Measurements from ENCODE around the gene KNSTRN.
A peak's percentile ranks its signal among the peaks of the same experiment; 100 is the strongest.

DNA sequence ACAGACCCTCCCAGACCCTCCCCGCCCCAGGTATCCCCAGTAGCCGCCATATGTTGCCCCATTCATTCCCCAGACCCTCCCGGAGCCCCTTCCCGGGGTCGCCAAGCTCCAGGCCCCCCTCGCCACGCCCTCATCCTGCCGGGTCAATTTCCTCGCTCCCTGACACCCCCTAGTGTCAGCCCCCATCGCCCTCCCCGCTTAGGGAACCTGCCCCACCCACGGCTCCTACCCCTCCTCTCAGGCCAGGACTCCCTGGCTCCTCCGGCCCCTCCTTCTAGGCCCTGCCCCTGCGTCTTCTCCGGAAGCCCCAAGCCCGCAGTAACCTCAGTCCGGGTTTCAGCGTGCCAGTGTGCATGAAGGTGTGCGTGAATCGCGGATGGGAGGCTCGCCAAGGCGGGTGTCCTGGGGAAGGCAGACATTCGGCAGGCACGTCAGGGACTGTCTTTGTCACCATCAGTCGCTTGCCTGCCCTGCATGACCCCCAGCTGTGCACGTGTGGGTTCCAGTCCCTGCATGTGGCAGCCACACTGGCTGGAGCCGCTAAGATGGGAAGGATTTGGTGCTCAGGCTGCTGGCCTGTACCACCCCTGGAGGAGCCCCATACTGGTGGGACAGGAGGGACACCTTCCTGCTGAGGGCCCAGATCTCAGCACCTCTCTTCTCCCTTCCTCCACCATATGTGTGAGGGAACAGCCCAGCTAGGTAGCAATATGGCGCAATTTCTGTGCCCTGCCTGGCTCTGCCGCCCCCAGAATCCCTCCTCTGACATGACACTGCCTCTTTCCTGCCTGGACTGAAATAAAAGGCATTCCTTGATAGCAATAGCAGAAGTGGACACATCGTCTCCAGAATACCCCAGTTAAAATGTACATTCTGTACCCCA is 23.8 kb upstream of the KNSTRN start:
- TF ChIP-seq GABPA (IDR thresholded peaks at IDR 0.05; ENCODE audit: borderline replicate concordance, insufficient read depth, low read length) = no peak
- TF ChIP-seq, protein P1, sequence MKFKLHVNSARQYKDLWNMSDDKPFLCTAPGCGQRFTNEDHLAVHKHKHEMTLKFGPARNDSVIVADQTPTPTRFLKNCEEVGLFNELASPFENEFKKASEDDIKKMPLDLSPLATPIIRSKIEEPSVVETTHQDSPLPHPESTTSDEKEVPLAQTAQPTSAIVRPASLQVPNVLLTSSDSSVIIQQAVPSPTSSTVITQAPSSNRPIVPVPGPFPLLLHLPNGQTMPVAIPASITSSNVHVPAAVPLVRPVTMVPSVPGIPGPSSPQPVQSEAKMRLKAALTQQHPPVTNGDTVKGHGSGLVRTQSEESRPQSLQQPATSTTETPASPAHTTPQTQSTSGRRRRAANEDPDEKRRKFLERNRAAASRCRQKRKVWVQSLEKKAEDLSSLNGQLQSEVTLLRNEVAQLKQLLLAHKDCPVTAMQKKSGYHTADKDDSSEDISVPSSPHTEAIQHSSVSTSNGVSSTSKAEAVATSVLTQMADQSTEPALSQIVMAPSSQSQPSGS (IDR thresholded peaks at IDR 0.05; ENCODE audit: low read length) = no peak
- 0 out of 4 replicates have a peak, but pooled peaks of 1 of the 2 experiments have one; percentile 9 for TF ChIP-seq HDAC2 (IDR thresholded peaks at IDR 0.05; ENCODE audit: borderline replicate concordance in 1 of 2, low read depth in 2 of 2, low read length in 2 of 2)
- TF ChIP-seq, protein P2, sequence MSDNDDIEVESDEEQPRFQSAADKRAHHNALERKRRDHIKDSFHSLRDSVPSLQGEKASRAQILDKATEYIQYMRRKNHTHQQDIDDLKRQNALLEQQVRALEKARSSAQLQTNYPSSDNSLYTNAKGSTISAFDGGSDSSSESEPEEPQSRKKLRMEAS (IDR thresholded peaks at IDR 0.05) = no peak
- TF ChIP-seq, protein P3, sequence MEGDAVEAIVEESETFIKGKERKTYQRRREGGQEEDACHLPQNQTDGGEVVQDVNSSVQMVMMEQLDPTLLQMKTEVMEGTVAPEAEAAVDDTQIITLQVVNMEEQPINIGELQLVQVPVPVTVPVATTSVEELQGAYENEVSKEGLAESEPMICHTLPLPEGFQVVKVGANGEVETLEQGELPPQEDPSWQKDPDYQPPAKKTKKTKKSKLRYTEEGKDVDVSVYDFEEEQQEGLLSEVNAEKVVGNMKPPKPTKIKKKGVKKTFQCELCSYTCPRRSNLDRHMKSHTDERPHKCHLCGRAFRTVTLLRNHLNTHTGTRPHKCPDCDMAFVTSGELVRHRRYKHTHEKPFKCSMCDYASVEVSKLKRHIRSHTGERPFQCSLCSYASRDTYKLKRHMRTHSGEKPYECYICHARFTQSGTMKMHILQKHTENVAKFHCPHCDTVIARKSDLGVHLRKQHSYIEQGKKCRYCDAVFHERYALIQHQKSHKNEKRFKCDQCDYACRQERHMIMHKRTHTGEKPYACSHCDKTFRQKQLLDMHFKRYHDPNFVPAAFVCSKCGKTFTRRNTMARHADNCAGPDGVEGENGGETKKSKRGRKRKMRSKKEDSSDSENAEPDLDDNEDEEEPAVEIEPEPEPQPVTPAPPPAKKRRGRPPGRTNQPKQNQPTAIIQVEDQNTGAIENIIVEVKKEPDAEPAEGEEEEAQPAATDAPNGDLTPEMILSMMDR (IDR thresholded peaks at IDR 0.05; ENCODE audit: control extremely low read depth in 1 of 3, insufficient read depth in 1 of 3, low read depth in 1 of 3, low read length in 3 of 3) = no peak
- no peak for TF ChIP-seq CREB1 (IDR thresholded peaks at IDR 0.05)
- TF ChIP-seq HDAC6 (IDR thresholded peaks at IDR 0.05; ENCODE audit: low read depth, low read length) = no peak
- no peak for TF ChIP-seq RXRA (IDR thresholded peaks at IDR 0.05; ENCODE audit: insufficient read depth, low read depth, low read length)

All from H1 (cell line).